Endothelial cell of umbilical vein (primary cell): Measurements from ENCODE around the gene KLK3.

Experiments used
- JUN ChIP-seq: IDR thresholded peaks from 2 replicates; pipeline ENCODE4 v1.6.1; 2011; ENCODE audit warnings: borderline replicate concordance, low read depth; ENCODE audit not compliant: insufficient read length, insufficient read depth
- MYC ChIP-seq: IDR thresholded peaks from one replicate; pipeline ENCODE4 v1.6.1; 2011; ENCODE audit warnings: mild to moderate bottlenecking, low read depth, low read length
- POLR2AphosphoS5 ChIP-seq: IDR thresholded peaks from 2 replicates; pipeline ENCODE4 v1.6.1; 2012; ENCODE audit warnings: low read depth, mild to moderate bottlenecking, control low read depth, low read length, moderate library complexity; ENCODE audit not compliant: insufficient read depth

DNA sequence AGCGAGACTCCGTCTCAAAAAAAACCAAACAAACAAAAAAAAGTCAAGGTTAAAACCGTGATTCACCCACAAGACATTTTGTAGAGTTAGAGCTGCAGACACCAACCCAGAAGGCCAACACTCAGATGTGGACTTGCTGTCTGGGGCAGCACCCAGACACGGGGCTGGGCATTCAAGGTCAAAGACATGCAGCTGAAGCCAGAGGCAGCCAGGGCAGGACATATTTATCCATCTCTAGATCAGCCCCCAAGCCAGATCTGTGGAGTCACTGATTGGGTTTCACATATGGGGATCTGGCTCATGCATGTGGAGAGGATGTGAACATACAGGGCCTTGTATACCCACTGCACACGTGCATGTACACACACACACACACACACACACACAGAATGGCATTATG lies 24.9 kb upstream of the KLK3 start:
- TF ChIP-seq JUN (no peak), POLR2AphosphoS5 (no peak), MYC (no peak)
